Measurements from ENCODE around the gene SPATA31E1.
"Not testable (repeated sequence)": the region's sequence is repeated elsewhere in the genome, so short reads cannot be mapped to it uniquely, and the experiment has no call there.

DNA sequence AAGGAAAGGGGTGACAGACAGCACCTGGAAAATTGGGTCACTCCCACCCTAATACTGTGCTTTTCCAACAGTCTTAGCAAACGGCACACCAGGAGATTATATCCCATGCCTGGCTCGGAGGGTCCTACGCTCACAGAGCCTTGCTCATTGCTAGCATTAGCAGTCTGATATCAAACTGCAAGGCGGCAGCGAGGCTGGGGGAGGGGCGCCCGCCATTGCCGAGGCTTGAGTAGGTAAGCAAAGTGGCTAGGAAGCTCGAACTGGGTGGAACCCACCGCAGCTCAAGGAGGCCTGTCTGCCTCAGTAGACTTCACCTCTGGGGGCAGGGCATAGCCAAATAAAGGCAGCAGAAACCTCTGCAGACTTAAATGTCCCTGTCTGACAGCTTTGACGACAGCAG lies 19.7 kb downstream of the SPATA31E1 start:
- TF ChIP-seq, protein P1, sequence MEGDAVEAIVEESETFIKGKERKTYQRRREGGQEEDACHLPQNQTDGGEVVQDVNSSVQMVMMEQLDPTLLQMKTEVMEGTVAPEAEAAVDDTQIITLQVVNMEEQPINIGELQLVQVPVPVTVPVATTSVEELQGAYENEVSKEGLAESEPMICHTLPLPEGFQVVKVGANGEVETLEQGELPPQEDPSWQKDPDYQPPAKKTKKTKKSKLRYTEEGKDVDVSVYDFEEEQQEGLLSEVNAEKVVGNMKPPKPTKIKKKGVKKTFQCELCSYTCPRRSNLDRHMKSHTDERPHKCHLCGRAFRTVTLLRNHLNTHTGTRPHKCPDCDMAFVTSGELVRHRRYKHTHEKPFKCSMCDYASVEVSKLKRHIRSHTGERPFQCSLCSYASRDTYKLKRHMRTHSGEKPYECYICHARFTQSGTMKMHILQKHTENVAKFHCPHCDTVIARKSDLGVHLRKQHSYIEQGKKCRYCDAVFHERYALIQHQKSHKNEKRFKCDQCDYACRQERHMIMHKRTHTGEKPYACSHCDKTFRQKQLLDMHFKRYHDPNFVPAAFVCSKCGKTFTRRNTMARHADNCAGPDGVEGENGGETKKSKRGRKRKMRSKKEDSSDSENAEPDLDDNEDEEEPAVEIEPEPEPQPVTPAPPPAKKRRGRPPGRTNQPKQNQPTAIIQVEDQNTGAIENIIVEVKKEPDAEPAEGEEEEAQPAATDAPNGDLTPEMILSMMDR (IDR thresholded peaks at IDR 0.05): not testable (repeated sequence)
- not testable (repeated sequence) for TF ChIP-seq POLR2A (IDR thresholded peaks at IDR 0.05)

All from right lobe of liver (tissue), 4 donors.